Measurements from ENCODE around the gene PLA2G6. TPM values are rescaled to one million over a fixed set of nuclear protein-coding genes. Genes with fewer than 3 reads are reported as not detected.

Gene PLA2G6
- 12.3 and 18.7 TPM in 2 replicates for total RNA-seq

GRCh38 chr22:38181453-38182200 lies at the start of gene PLA2G6:
PLA2G6 (minus strand) TSS chr22:38181830; CDS start chr22:38169426, 12,404 bp downstream.

GRCh38 chr22:38201711-38202436 lies 20.2 kb upstream of the PLA2G6 start, which contains the start of gene MAFF:
MAFF (plus strand) TSS chr22:38201994; CDS start chr22:38213854, 11,860 bp downstream.

GRCh38 chr22:38110008-38110862 lies 71.4 kb downstream of the PLA2G6 start, which contains the start of gene BAIAP2L2:
BAIAP2L2 (minus strand) TSS chr22:38110684; CDS start chr22:38110525, 159 bp downstream.

GRCh38 chr22:38083931-38084631 lies 97.5 kb downstream of the PLA2G6 start, which contains the start of gene SLC16A8:
SLC16A8 (minus strand) TSS chr22:38084184; CDS start chr22:38082873, 1,311 bp downstream.

Other genes with a start within 250 kb of the PLA2G6 start
- 0.12 and 0.49 TPM in 2 replicates for gene C22orf23, start 228.2 kb downstream of the PLA2G6 start, total RNA-seq
- 65.2 and 110 TPM in 2 replicates for gene POLR2F, start 228.1 kb downstream of the PLA2G6 start, total RNA-seq
- gene SOX10, start 197.3 kb downstream of the PLA2G6 start, total RNA-seq = not detected in 2 replicates
- gene PICK1, start 124.4 kb downstream of the PLA2G6 start, total RNA-seq = 6.1 and 12.9 TPM in 2 replicates
- 0.34 and 0.62 TPM in 2 replicates for gene SLC16A8, start 97.6 kb downstream of the PLA2G6 start, total RNA-seq
- gene BAIAP2L2, start 71.1 kb downstream of the PLA2G6 start, total RNA-seq = 3.1 and 3.4 TPM in 2 replicates
- gene MAFF, start 20.2 kb upstream of the PLA2G6 start, total RNA-seq = 10.5 and 14.5 TPM in 2 replicates
- 41.1 and 57.6 TPM in 2 replicates for gene TMEM184B, start 91.2 kb upstream of the PLA2G6 start, total RNA-seq
- 38.1 and 47.5 TPM in 2 replicates for gene CSNK1E, start 135.6 kb upstream of the PLA2G6 start, total RNA-seq